Stomach (tissue), 4 donors: ENCODE measurements around the gene MPC2.
"Not testable (repeated sequence)": the region's sequence is repeated elsewhere in the genome, so short reads cannot be mapped to it uniquely, and the experiment has no call there.

ENCODE experiments used
- EP300 ChIP-seq: sonication (generic); formaldehyde crosslinking; IDR thresholded peaks from one replicate; pipeline ENCODE4 v1.6.1; 2017; ENCODE audit warnings: antibody characterized with exemption
- POLR2A ChIP-seq, 4 donors: fragments of 450-650 bp; IDR thresholded peaks; one replicate each; pipeline ENCODE4 v1.6.1; 2016; ENCODE audit warnings: antibody characterized with exemption in 4 of 4, control low read depth in 2 of 4, mild to moderate bottlenecking in 1 of 4, moderate library complexity in 1 of 4
- POLR2AphosphoS5 ChIP-seq, 3 donors: sonication (generic); formaldehyde crosslinking; IDR thresholded peaks; one replicate each; pipeline ENCODE4 v1.6.1; 2016; ENCODE audit warnings: antibody characterized with exemption in 3 of 3
- TF ChIP-seq, protein P1 (sequence below), 7 experiments: fragments of 450-650 bp in 4 of 7; fragments of 200-600 bp in 3 of 7; sonication (generic) in 3 of 7; IDR thresholded peaks; one replicate each; pipeline ENCODE4 v1.5.1; 2016 to 2019; ENCODE audit warnings: antibody characterized with exemption in 7 of 7, control low read depth in 2 of 7, mild to moderate bottlenecking in 1 of 7

DNA sequence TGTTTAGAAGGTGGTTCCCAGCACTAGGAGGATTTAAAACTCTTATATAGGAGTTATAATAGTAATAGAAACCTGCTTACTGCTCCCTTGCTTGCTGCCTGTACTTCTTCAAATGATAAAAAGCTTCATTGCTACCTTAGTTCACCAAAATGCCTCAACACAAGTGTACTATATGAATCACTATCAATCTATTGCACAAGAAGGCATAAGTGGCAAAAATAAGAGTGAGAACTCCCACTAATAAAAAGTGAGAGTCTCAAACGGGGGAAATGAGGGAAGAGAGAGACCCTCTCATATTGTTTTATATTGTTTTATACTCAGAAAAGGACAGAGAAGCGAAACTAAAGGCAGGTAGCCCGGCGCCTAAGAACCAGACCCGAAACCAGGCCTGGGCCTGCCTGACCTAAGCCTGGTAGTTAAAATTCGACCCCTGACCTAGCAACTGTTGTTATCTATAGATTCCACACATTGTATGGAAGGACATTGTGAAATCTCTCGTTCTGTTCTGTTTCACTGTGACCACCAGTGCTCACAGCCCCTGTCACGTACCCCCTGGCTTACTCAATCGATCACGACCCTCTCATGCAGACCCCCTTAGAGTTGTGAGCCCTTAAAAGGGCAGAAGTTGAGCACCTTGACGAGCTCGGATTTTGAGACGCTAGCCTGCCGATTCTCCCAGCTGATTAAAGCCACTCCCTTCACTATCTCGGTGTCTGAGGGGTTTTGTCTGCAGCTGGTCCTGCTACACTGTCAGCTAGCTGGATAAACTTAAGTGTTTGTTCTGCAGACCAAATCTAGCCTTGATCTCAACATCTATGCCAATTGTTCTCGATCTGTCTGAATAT lies 67.5 kb downstream of the MPC2 start:
- TF ChIP-seq POLR2AphosphoS5 (IDR thresholded peaks at IDR 0.05); POLR2A (IDR thresholded peaks at IDR 0.05); EP300: not testable (repeated sequence)
- TF ChIP-seq, protein P1, sequence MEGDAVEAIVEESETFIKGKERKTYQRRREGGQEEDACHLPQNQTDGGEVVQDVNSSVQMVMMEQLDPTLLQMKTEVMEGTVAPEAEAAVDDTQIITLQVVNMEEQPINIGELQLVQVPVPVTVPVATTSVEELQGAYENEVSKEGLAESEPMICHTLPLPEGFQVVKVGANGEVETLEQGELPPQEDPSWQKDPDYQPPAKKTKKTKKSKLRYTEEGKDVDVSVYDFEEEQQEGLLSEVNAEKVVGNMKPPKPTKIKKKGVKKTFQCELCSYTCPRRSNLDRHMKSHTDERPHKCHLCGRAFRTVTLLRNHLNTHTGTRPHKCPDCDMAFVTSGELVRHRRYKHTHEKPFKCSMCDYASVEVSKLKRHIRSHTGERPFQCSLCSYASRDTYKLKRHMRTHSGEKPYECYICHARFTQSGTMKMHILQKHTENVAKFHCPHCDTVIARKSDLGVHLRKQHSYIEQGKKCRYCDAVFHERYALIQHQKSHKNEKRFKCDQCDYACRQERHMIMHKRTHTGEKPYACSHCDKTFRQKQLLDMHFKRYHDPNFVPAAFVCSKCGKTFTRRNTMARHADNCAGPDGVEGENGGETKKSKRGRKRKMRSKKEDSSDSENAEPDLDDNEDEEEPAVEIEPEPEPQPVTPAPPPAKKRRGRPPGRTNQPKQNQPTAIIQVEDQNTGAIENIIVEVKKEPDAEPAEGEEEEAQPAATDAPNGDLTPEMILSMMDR (IDR thresholded peaks at IDR 0.05): not testable (repeated sequence)
